Colon (tissue), 2 donors: ENCODE measurements around the gene RAB43.
"Not testable (repeated sequence)": the region's sequence is repeated elsewhere in the genome, so short reads cannot be mapped to it uniquely, and the experiment has no call there.

ENCODE experiments used
- FAIRE-seq: peaks from 2 replicates; lab custom pipeline; 2012; peaks lifted over from hg19 to GRCh38; lab: Jason Lieb, UNC
- donor health status: control.
- donor health status: control.

The RAB43 gene

GRCh38 chr3:129088312-129088711 lies 33.3 kb downstream of the RAB43 start:
- FAIRE-seq: not testable (repeated sequence)

DNA sequence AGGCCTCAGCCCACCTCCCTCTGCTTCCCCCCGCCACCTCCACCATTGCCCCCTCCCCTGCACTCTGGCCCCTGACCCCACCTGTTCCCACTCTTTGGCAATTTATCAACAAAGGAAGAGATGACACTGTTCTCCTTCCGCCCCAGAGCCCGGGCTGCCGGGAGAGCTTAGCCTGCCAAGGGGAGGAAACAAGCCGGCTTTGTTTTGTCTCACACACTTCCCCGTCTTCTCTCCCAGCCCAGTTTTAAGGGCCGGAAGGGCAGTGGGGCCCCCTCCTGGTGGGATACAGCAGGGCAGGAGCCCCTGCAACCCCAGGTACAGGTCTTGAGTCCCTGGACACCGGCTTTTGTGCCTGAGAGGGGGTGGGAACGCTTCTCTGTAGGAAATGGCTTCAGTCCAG lies 33.7 kb downstream of the RAB43 start:
- not testable (repeated sequence) for FAIRE-seq

GRCh38 chr3:129087138-129087702 lies 34.4 kb downstream of the RAB43 start:
- no peak for FAIRE-seq

GRCh38 chr3:129085818-129086217 lies 35.8 kb downstream of the RAB43 start:
- no peak for FAIRE-seq

- FAIRE-seq: no peak
Observed at GRCh38 chr3:129085165-129085715, 36.4 kb downstream of the RAB43 start.

- no peak for FAIRE-seq
Observed at GRCh38 chr3:129084501-129084900, 37.1 kb downstream of the RAB43 start.

GRCh38 chr3:129082026-129082425 lies 39.6 kb downstream of the RAB43 start:
- FAIRE-seq: no peak

DNA sequence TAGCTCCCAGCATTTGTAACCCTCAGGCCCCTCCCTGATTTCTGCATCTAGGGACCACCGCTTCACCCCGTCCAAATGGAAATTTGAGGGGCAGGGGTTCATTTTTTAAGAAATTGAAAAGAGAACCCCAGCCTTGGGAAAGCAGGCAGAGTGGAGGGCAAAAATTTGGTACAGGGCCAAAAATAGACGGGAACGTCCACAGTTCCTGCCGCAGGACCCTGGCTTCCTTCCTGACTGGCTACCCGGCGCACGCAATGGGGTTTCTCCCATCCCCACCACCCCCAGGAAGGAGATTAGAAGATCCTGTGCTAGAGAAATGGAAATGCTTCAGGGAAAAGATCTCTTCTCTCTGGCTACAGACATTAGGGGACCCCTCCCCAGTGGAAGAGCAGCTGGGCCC lies 40.1 kb downstream of the RAB43 start:
- FAIRE-seq: no peak

DNA sequence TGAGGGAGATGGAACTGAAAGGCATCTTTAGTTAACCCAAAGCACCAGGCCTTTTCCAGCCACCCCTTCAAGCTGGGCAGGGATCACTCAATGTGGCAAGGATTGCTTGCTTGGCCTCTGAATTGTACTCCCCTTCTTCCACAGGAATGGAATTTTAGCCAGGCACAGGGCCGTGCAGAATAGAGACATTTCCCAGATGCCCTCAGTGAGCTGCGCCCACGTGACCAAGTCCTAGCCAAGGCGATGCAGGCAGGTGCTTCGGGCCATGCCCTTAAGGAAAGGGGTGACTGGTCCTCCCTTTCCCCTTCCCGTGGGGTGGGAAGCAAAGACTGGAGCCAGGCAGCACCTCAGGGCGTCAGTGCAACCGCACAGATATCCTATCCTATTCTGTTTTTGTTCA lies 43.1 kb downstream of the RAB43 start:
- FAIRE-seq: no peak

DNA sequence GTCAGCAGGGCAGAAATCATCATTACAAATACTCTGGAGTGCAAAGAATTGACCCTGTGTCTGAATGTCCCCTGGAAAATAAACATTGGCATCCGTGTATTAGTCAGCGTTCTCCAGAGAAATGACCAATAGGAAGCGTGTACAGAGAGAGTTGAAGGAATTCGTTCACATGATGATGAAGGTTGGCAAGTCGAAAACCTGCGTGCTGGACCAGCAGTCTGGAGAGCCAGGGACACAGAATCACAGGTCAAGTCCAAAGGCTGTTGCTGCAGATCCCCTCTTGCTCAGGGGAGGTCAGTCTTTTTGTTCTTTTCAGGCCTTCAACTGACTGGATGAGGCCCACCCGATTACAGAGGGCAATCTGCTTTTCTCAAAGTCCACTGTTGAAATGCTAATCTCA lies 44.4 kb downstream of the RAB43 start:
- no peak for FAIRE-seq

- no peak for FAIRE-seq
Observed at GRCh38 chr3:129070086-129070885, 51.3 kb downstream of the RAB43 start.

DNA sequence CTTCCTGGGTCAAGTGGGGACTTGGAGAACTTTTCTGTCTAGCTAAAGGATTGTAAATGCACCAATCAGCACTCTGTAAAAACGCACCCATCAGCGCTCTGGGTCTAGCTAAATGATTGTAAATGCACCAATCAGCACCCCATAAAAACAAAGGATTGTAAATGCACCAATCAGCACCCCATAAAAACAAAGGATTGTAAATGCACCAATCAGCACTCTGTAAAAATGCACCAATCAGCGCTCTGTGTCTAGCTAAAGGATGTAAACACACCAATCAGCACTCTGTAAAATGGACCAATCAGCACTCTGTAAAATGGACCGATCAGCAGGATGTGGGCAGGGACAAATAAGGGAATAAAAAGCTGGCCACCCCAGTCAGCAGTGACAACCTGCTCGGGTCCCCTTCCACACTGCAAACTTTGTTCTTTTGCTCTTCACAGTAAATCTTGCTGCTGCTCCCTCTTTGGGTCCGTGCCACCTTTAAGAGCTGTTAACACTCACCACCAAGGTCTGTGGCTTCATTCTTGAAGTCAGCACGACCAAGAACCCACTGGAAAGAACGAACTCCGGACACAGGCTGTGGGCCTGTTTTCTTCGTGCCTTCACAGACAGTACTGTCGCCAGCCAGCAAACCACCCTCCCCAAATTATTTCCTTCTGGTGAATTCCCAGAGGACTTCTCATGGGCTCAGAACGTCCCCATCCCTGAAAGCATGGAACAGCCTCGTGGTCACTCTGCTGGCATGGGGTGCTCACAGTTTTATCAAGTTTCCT lies 52.1 kb downstream of the RAB43 start:
- not testable (repeated sequence) for FAIRE-seq

- FAIRE-seq: no peak
Observed at GRCh38 chr3:129068291-129068886, 53.2 kb downstream of the RAB43 start.

GRCh38 chr3:129067719-129068118 lies 53.9 kb downstream of the RAB43 start:
- not testable (repeated sequence) for FAIRE-seq

GRCh38 chr3:129065720-129066073 lies 55.9 kb downstream of the RAB43 start:
- FAIRE-seq: no peak

DNA sequence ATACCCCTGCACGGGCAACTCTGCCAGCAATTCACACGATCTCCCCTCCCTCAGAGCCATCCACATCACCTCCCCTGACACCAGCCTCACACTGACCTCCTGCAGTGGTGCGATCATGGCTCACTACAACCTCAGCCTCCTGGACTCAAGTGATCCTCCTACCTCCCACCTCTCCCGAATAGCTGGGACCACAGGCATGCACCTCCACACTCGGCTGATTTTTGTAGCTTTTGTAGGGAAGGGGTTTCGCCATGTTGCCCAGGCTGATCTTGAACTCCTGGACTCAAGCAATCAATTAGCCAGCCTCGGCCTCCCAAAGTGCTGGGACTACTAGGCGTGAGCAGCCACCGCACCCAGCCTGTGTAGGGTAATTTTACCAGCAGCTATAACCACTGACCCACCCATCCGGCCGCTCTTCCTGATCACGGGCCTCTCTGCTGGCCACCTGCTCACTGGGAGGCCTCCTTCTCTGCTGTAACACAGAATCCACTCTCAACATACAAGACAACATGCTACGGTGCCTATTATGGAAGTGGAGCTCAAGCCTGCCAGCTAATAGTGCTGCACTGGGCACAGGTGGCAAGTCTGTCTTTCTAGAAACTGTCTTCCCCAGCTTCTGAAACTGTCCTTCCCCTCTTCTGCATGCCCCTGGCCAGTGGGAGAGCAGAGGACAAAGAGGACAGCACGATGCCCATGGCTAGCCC lies 56.4 kb downstream of the RAB43 start:
- FAIRE-seq: no peak

DNA sequence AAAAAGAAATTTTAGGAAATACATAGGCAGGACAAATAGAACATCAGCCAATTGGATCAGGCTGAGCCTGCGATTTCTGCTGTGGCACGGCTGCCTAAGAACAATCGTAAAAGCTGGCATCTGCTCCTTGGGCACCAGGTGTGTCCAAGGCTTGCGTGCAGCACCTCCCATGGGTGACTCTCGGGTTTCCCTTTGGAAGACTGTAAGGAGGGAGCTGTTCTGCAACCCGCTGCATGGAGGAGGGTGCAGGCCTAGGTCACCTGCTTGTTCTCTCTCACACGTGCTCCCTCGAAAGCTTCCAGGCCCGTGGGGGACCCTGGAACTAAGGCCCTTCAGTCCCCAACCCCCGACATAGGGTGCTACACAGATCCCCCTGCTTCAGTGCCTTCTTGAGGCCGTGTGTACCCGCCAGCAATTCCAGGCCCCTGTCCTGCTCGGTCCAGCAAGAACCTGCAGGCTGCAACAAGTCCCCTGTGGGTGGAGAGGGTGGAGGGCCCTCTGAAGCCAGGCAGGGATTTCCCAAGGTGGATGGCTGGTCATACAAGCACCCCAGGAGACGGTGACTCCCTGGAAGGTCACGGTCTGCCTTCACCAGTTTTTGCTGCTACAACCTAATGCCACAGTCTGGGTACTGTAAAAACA lies 57.6 kb downstream of the RAB43 start:
- no peak for FAIRE-seq

GRCh38 chr3:129063091-129063640 lies 58.4 kb downstream of the RAB43 start:
- no peak for FAIRE-seq

DNA sequence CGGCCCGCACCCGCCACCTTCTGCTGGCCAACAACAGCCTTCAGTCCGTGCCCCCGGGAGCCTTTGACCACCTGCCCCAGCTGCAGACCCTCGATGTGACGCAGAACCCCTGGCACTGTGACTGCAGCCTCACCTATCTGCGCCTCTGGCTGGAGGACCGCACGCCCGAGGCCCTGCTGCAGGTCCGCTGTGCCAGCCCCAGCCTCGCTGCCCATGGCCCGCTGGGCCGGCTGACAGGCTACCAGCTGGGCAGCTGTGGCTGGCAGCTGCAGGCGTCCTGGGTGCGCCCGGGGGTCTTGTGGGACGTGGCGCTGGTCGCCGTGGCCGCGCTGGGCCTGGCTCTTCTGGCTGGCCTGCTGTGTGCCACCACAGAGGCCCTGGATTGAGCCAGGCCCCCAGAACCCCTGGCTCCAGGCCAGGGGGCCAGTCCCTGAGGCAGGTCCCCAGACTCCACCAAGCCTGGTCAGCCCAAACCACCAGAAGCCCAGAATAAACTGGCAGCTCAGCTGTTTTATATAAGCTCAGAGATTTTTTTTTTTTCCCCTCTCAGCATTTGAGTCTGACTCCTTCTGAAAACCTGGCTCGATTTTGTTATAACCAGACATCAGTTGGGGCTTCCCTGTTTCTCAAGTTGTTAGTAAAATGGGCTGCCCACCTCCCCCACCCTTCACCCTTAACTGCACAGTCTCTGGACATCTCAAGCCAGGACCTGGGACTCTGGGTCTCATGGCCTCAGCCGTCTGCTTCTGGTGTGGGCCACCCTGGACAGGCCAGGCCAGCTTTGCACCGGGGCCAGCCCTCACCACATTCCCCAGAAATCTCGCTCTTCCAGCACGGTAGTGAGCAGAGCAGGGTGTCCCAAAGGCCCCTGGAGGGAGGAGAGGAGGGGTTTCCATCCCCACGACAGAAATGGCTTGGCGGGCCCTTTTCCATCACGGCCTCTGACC lies 59.4 kb downstream of the RAB43 start:
- no peak for FAIRE-seq
